Subcutaneous abdominal adipose tissue (tissue), 5 donors: ENCODE results near the gene CCDC85C.
A peak's percentile ranks its signal among the peaks of the same experiment; 100 is the strongest.

ENCODE experiments used
- H3K27ac ChIP-seq: one replicate; pipeline ENCODE4 v1.7.0; 2013; ENCODE audit warnings: low read depth, mild to moderate bottlenecking, inconsistent platforms, low read length, moderate library complexity
- H3K27me3 ChIP-seq, 5 donors: one replicate each; pipeline ENCODE4 v1.7.0; 2013; ENCODE audit warnings: low read length in 5 of 5, inconsistent platforms in 1 of 5; ENCODE audit not compliant: control insufficient read depth in 5 of 5, insufficient read depth in 4 of 5
- H3K36me3 ChIP-seq, 5 donors: one replicate each; pipeline ENCODE4 v1.7.0; 2013; ENCODE audit warnings: low read length in 5 of 5; ENCODE audit not compliant: control insufficient read depth in 5 of 5, insufficient read depth in 5 of 5
- H3K4me1 ChIP-seq, 5 donors: one replicate each; pipeline ENCODE4 v1.7.0; 2013; ENCODE audit warnings: low read length in 5 of 5, mild to moderate bottlenecking in 3 of 5, moderate library complexity in 1 of 5; ENCODE audit not compliant: control insufficient read depth in 5 of 5, insufficient read depth in 5 of 5
- H3K4me3 ChIP-seq, 5 donors: one replicate each; pipeline ENCODE4 v1.7.0; 2013; ENCODE audit warnings: low read length in 5 of 5, low read depth in 1 of 5
- H3K9ac ChIP-seq, 5 donors: one replicate each; pipeline ENCODE4 v1.7.0; 2013; ENCODE audit warnings: low read length in 5 of 5, mild to moderate bottlenecking in 4 of 5, moderate library complexity in 3 of 5
- H3K9me3 ChIP-seq, 5 donors: one replicate each; pipeline ENCODE4 v1.7.0; 2013; ENCODE audit warnings: low read length in 5 of 5; ENCODE audit not compliant: control insufficient read depth in 5 of 5
- donor health status: healthy.
- donor health status: healthy.
- donor health status: healthy.
- donor health status: healthy.
- donor health status: healthy.

The CCDC85C gene

DNA sequence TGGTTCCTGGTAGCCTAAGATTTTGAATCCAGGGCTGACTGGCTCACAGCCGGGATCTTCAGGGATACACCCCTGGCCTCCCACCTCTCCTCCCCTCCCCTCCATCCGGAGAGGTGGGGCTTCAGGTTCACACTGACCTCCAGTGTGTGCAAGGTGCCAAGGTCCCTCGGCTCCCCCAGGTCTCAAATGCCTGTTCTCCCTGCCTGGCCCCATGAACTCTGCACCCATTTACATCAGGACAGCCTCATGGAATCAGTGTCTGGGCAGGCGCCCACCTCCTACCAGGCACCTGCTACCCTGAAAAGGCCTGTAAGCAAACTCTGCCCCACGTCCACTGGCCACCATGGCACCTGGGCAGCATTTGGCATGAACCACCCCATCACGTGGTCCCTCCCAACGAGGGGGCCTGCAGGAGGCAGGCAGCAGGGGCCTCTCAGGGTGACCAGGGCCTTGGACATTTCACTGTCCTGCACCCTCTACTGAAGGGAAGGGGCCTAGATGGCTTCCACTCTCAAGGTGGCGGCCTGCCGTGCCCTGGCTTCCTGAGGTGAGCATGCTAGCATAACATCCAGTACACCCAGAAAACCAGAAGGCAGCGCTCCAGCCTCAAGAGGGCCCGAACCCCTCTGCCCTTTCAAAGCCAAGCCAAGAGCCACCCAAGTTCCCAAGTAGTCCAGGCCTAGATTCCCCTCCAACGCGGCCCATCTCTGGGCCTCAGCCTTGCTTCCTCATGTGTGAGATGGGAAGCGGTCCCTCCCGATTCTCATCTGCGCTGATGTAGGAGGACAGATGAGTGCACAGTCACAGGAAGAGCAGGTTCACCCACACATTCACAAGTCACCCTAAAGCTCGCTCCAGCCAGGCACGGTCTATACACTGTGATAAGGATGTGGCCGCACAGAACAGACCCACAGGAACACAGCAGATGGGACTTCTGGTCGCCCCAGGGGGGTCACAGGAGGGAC, 37.3 kb downstream of the CCDC85C start:
- Histone ChIP-seq H3K4me3 (no peak overlapping the region), H3K27ac (no peak overlapping the region), H3K4me1 (peaks cover 4 to 43% (median 18%) of the 10 kb centered on the region in 5 donors), H3K9ac (no peak overlapping the region), H3K36me3 (no peaks in the 10 kb centered on the region), H3K9me3 (no peaks in the 10 kb centered on the region), H3K27me3 (peaks cover 0 to 3% (median 0%) of the 10 kb centered on the region in 5 donors)

DNA sequence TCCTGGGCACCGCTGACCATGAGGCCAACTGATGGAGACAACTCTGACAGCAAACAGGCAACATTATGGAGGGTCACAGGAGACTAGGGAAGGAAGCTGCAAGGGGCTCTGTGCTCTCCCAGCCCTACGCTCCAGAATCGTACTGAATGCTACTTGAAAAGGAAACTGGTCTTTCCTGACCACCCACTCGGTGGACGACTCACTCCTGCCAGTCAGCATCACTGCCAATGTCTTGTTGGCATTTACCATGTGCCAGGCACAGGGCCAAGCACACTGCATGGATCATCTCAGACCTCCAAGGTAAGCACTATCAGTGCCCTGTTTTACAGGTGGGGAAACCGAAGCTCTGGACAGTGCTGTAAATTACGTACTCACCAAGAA, 38.0 kb downstream of the CCDC85C start:
- Histone ChIP-seq H3K27me3 (peaks cover 0 to 4% (median 0%) of the 10 kb centered on the region in 5 donors), H3K36me3 (no peaks in the 10 kb centered on the region), H3K9ac (no peak overlapping the region), H3K9me3 (no peaks in the 10 kb centered on the region), H3K27ac (no peak overlapping the region), H3K4me3 (no peak overlapping the region), H3K4me1 (peaks cover 4 to 43% (median 18%) of the 10 kb centered on the region in 5 donors)

DNA sequence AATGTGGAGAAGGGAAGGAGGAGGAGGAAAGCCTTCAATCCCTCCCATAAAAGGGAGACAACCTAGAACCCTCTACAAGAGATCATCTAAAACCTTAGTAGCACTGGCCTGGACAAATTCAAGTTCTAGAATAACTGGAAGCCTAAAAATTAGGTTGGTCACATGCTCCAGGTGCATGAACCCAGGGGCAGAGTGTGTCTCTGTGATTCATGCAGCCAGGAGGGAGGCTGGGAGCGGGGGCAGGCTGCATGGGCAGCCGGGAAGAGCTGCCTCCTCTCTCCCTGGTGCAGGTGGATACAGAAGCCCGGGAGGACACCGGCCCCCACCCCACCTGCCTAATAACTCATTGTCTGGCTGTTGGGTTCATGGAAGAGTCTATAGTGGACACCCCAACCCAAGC, 38.6 kb downstream of the CCDC85C start:
- H3K4me1 ChIP-seq = peaks cover 4 to 43% (median 18%) of the 10 kb centered on the region in 5 donors
- H3K27ac ChIP-seq = no peak overlapping the region

DNA sequence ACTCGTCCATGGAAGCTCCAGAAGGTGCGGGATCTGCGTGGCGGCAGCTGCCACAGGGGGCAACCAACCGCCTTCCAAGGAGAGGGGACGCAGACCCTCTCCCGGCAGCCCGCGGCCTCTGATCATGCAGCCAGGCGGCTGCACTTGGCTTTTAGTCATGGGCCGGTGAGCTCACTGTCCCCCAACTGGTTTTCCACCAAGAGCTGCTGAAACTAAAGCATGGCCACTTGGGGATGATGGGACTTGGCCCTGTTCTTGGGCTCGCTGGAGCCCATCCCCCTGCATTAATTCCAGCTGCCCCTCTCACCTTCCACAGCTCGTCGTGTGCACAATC, 39.1 kb downstream of the CCDC85C start:
- no peak overlapping the region for H3K4me3 ChIP-seq
- no peaks in the 10 kb centered on the region for H3K9me3 ChIP-seq
- H3K36me3 ChIP-seq = no peaks in the 10 kb centered on the region
- peaks cover 0 to 4% (median 3%) of the 10 kb centered on the region in 5 donors for H3K27me3 ChIP-seq
- H3K27ac ChIP-seq = no peak overlapping the region
- peak overlapping the region in 1 of 5 donors; percentile 47 for H3K9ac ChIP-seq
- peaks cover 4 to 43% (median 18%) of the 10 kb centered on the region in 5 donors for H3K4me1 ChIP-seq

More for the DNA sequence above, 38.6 kb downstream of the CCDC85C start:
- Histone ChIP-seq H3K27me3 (peaks cover 0 to 4% (median 2%) of the 10 kb centered on the region in 5 donors), H3K9ac (peak overlapping the region in 1 of 5 donors; percentile 47), H3K9me3 (no peaks in the 10 kb centered on the region), H3K36me3 (no peaks in the 10 kb centered on the region), H3K4me3 (no peak overlapping the region)

DNA sequence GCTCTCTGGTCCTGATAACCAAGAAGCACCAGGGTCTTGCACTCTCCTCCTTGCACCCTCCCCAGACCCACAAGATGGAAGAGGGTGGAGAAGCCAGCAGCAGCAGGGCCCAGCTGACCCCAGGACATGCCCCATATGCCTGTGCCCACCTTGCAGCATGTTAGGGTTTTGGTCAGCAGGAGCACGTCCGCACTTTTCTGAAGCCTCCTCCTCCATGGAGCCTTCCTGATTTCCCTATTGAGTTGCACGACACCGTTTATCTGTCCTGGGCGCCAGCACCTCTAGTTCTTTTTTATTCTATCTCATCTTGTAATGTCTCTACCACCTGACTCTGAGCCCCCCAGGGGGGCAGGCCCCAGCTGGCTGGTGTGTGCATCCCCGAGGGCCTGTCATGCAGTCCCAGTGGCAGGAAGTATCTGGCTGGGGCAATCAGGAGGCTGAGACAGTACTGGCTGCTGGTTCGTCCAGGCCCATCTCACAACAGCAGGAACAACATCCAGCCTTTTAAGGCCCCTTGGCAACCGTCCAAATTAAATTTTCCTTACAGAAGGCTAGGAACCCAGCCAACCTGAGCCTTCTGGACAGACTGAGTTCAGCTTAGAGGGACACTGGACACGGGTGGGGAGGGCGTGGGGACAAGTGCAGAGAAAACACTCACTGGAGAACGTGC, 39.6 kb downstream of the CCDC85C start:
- Histone ChIP-seq H3K27ac (no peak overlapping the region), H3K27me3 (peaks cover 0 to 4% (median 3%) of the 10 kb centered on the region in 5 donors), H3K9me3 (no peaks in the 10 kb centered on the region), H3K4me3 (no peak overlapping the region), H3K9ac (peak overlapping the region in 1 of 5 donors; percentile 47), H3K36me3 (no peaks in the 10 kb centered on the region), H3K4me1 (peaks cover 4 to 41% (median 18%) of the 10 kb centered on the region in 5 donors)

DNA sequence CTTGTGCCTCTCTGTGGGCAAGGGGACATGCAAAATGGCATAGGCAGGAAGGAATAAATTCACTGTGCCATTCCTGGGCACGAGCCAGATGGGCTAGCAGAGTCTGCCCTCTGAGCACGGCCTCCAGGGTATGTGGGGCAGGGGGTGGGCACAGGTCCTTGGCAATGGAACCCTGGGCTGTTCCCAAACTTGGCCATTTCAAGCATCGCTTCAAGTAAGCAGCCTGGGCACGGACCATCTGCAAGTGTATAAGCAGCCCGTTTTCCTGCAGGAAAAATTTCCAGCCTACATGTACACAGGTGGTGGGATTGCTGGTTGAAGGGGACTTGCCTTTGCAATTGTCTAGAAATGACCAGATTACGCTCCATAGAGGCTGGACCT, 40.3 kb downstream of the CCDC85C start:
- Histone ChIP-seq H3K4me1 (peaks cover 4 to 36% (median 16%) of the 10 kb centered on the region in 5 donors), H3K27me3 (peaks cover 0 to 4% (median 3%) of the 10 kb centered on the region in 5 donors)

DNA sequence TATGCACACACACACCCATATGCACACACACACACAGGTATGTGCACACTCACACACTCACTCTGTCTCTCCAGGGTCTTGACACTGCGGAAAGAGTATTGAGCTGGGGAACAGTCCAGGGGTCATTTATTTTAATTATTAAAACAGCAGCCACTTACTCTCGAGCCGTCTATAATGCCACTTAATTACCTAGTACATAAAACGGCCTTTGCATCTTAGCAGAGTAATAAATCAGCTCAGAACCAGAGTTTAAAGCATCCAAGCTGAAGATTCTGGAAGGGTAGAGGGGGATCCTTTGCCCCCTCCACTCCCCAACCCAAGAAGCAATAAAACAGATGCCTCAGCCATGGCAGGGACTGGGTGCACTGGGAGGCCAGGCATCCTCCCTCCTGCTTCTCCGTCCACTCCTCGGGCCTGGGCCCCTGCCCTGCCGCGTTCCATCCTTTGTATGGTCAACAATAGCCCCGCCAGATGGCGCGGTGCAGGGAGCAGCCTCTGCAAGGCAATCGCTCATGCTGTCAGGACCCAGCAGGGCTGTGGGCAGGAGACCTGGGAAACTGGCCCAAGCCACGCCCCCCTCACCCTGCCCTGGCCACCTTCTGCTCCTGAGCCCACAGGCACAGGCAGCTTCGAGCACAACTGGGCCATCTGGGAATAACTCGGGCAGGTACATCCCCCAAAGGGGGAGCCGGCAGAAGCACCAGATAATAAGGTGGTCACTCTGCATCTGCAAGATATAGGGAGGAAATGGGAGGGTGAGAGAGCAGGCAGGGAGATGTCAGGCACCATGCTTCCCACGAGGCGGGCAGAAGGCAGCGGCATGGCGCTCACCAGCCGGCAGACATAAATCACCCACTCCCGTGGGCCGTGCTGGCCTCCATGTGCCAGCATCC, 40.9 kb downstream of the CCDC85C start:
- Histone ChIP-seq H3K9ac (no peak overlapping the region), H3K27me3 (peaks cover 0 to 4% (median 3%) of the 10 kb centered on the region in 5 donors), H3K4me1 (peaks cover 4 to 31% (median 12%) of the 10 kb centered on the region in 5 donors), H3K27ac (no peak overlapping the region), H3K9me3 (peaks cover 0 to 3% (median 0%) of the 10 kb centered on the region in 5 donors), H3K4me3 (no peak overlapping the region), H3K36me3 (no peaks in the 10 kb centered on the region)

More for the DNA sequence above, 40.3 kb downstream of the CCDC85C start:
- peaks cover 0 to under 1% (median 0%) of the 10 kb centered on the region in 5 donors for H3K9me3 ChIP-seq
- no peak overlapping the region for H3K9ac ChIP-seq
- no peak overlapping the region for H3K27ac ChIP-seq
- no peaks in the 10 kb centered on the region for H3K36me3 ChIP-seq
- H3K4me3 ChIP-seq = no peak overlapping the region

DNA sequence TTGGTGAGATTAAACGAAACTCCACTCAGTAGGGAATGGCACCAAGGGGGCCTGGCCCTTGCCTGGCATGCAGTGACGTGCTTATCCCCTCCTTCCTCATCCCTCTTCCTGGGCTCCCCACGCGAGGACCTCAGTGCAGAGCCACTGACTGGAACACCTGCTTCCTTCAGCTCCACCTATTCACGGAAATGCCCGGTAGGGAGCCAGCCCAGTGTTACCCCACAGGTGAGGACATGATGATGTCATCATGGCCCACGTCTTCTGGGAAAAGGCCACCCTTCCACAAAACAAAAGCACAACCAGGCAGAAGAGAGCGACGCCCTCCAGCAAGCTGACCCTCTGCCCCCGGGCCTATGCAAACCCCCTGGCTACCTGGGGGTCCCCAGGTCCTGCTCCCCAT, 42.1 kb downstream of the CCDC85C start:
- no peak overlapping the region for H3K4me3 ChIP-seq
- peaks cover 0 to 4% (median 3%) of the 10 kb centered on the region in 5 donors for H3K27me3 ChIP-seq
- no peak overlapping the region for H3K27ac ChIP-seq
- H3K36me3 ChIP-seq = no peaks in the 10 kb centered on the region
- no peak overlapping the region for H3K9ac ChIP-seq
- H3K4me1 ChIP-seq = peaks cover 4 to 31% (median 12%) of the 10 kb centered on the region in 5 donors
- H3K9me3 ChIP-seq = peaks cover 0 to 3% (median 0%) of the 10 kb centered on the region in 5 donors

DNA sequence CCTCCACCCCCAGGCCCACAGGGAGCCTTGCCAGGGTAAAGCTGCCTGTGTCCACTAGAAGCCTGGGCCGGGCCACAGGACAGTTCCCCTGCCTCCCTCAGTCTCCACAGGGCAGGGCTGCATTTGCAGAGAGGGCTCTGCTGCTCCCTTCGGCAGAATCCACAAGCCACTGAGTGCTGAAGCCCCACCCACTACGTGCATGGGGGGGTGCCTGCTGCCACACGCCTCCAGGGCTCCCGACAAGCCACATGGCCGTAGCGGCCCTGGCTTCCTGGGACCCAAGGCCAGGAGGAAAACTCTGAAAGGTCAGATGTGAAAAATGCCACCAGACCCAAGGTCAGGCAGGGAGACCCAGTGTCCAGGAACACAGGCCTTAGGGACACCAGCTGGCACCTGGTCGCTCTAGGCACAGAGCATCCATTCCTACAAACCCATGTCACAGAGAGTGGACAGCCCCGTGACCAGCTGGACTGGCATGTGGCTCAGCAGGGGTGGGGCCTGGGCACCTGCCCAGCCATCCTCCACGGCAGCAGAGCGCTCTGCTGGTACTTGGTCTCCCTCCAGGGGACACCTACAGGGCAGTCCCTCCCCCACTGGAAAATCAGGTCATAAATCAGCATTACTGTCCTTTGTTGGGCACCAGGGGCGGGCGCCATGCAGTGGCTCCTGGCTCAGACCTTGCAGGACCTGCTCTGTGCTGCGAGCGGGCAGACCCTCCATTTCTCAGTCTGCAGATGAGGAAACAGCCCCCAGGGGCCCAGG, 42.9 kb downstream of the CCDC85C start:
- Histone ChIP-seq H3K9ac (no peak overlapping the region), H3K27me3 (peaks cover 0 to 4% (median 3%) of the 10 kb centered on the region in 5 donors), H3K9me3 (peaks cover 0 to 3% (median 0%) of the 10 kb centered on the region in 5 donors), H3K27ac (no peak overlapping the region), H3K4me3 (no peak overlapping the region), H3K36me3 (no peaks in the 10 kb centered on the region), H3K4me1 (peaks cover 4 to 31% (median 12%) of the 10 kb centered on the region in 5 donors)
